Limb (tissue), 2 donors: ENCODE measurements around the gene TINAG.

Experiments used
- DNase-seq, 2 donors: peaks; one replicate each; pipeline ENCODE4 v3.0.0-alpha.2; 2016; ENCODE audit errors: extremely low spot score in 2 of 2

TINAG gene

DNA sequence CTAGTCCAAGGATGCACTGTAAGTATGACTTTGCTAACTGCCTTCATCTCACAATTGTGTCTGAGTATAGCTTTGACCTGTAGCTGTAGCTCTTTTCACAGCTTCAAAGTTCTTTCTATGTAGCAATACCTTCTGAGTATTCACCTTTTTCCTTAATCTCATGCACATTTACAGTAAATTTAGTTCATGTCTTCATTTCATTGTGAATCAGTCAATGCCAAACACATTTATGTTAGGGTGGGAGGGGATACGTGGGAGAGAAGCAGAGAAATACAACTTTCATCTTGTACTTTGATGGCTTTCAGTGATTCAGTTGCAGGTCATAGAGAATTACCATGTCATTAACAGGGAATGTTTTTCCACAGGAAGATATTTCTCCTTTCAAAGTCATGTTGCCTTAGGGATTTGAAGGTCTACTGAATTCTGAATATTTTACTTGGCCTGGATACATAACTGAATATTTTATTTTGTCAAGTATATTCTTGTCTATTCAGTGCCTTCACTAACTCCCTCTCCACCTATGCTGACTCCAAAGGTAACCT, 119.2 kb downstream of the TINAG start:
- DNase-seq = no peak

DNA sequence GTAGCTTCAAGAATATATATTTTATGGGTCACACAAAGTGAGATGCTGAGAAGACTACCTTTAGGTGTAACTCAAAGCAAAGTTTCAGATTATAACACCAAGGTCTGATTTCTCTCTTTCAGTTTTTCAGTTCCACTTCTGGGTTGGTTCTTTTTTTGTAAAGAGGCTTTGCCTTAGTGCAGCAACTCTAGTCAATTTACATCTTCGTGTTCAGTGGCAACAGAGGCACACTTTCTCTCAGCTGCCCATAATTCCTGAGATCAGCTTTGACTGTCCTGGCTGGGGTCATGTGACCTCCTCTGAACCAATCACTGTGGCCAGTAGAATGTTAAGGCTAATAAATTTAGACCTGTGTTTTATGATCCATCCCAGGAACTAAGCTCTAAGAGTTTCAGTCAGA, 120.2 kb downstream of the TINAG start:
- DNase-seq = no peak

DNA sequence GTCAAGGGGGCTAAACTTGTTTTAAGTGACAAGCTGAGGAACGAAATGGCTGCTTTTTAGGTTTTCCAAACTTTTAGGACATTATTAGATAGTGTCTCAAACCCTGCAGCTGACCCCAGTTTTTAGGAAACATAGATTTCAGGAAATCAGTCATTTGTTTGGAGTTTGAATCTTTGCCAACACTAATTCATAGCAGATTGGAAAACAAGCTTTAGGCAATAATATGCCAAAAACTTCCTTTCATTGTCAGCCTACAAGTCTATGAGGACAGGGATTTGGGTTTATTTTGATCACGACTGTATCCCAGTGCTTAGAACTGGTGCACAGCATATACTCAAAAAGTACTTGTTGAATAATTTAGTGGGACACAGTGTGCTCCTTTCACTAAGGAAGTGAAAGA, 123.2 kb downstream of the TINAG start:
- peak in 1 of 2 donors; percentile 44 for DNase-seq
